Smooth muscle cell (in vitro differentiated cells): ENCODE measurements around the gene CDH19. TPM values are rescaled to one million over a fixed set of nuclear protein-coding genes. Genes with fewer than 3 reads are reported as not detected.

ENCODE experiments used
- DNase-seq: peaks from one replicate; lab custom pipeline; 2025; ENCODE audit not compliant: unreplicated experiment; lab: John Stamatoyannopoulos, UW
- H2AFZ ChIP-seq: fragments of 200-600 bp; sonication (generic); 2 replicates; pipeline ENCODE4 v1.6.0; 2016; ENCODE audit warnings: antibody characterized with exemption, low read depth, mild to moderate bottlenecking
- H3F3A ChIP-seq: fragments of 200-600 bp; sonication (generic); 2 replicates; pipeline ENCODE4 v1.6.0; 2017; ENCODE audit warnings: antibody characterized with exemption, low read depth
- H3K27ac ChIP-seq: fragments of 200-600 bp; sonication (generic); 2 replicates; pipeline ENCODE4 v1.5.1; 2016; ENCODE audit warnings: low read depth, mild to moderate bottlenecking
- H3K27me3 ChIP-seq: fragments of 200-600 bp; sonication (generic); 2 replicates; pipeline ENCODE4 v1.6.1; 2016; ENCODE audit warnings: low read depth, mild to moderate bottlenecking
- H3K36me3 ChIP-seq: fragments of 200-600 bp; sonication (generic); 2 replicates; pipeline ENCODE4 v1.5.1; 2016; ENCODE audit warnings: low read depth
- H3K4me1 ChIP-seq: fragments of 200-600 bp; sonication (generic); 2 replicates; pipeline ENCODE4 v1.5.1; 2016; ENCODE audit warnings: low read depth
- H3K4me2 ChIP-seq: fragments of 200-600 bp; sonication (generic); 2 replicates; pipeline ENCODE4 v1.6.0; 2016; ENCODE audit warnings: mild to moderate bottlenecking
- H3K4me3 ChIP-seq: fragments of 200-600 bp; sonication (generic); 2 replicates; pipeline ENCODE4 v1.5.1; 2016; ENCODE audit warnings: mild to moderate bottlenecking
- H3K79me2 ChIP-seq: fragments of 200-600 bp; sonication (generic); 2 replicates; pipeline ENCODE4 v1.6.0; 2016; ENCODE audit warnings: low read depth, mild to moderate bottlenecking
- H3K9ac ChIP-seq: fragments of 200-600 bp; sonication (generic); 2 replicates; pipeline ENCODE4 v1.6.0; 2016; ENCODE audit warnings: low read depth
- H3K9me3 ChIP-seq: fragments of 200-600 bp; sonication (generic); replicated peaks from 2 replicates; pipeline ENCODE4 v1.5.1; 2016; ENCODE audit warnings: low read depth
- H4K20me1 ChIP-seq: fragments of 200-600 bp; sonication (generic); 2 replicates; pipeline ENCODE4 v1.6.0; 2016; ENCODE audit warnings: low read depth
- CTCF ChIP-seq: fragments of 200-600 bp; sonication (generic); IDR thresholded peaks from 2 replicates; pipeline ENCODE4 v1.5.1; 2017; ENCODE audit warnings: borderline replicate concordance, mild to moderate bottlenecking, antibody characterized with exemption; ENCODE audit not compliant: insufficient read depth, poor library complexity, severe bottlenecking
- WGBS: methylation state at CpG from one replicate; pipeline ENCODE4 v1.1.7; 2016; ENCODE audit warnings: low lambda C conversion rate; 5-methylcytosine and 5-hydroxymethylcytosine counted together
- polyA plus RNA-seq: library from polyadenylated mRNA; unstranded; fragments of >200 nt; fragmentation: Nextera tagmentation; extraction: Ambion mirVana; gene quantifications from 2 replicates; pipeline ENCODE4 v1.2.1, GENCODE V29; 2016
- total RNA-seq: library from RNA; depleted of rRNA; stranded (reverse); fragments of >200 nt; gene quantifications from 2 replicates; pipeline ENCODE4 v1.2.3, GENCODE V29; 2014

Gene CDH19
- total and polyA plus RNA-seq, 2 experiments from 2014 or later: not detected

DNA sequence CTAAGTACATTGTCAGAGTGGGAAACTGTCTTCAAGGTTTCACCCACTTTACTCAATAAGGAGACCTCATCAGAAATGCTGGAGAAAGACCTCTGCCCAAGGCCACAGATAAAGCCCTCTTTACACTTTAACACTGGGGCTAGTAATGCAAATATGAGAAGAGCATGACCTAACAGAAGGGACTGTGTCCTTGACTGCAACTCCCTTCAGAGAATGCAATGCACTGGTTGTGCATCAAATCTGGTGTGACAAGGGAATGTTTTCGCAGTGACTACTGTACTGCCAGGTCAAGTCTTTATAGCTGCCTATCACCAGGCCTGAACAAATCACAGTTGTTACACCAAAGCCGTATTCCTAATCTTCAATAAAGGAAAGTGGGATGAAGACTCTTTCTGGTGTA, 28.6 kb downstream of the CDH19 start:
- WGBS: 87% methylated on average over 2 of the region's 2 CpGs
- H3K4me3 ChIP-seq: no peak overlapping the region
- H2AFZ ChIP-seq: no peak overlapping the region
- no peaks in the 10 kb centered on the region for H3K4me1 ChIP-seq
- H3K79me2 ChIP-seq: no peaks in the 10 kb centered on the region
- H3K9me3 ChIP-seq: no peaks in the 10 kb centered on the region
- TF ChIP-seq CTCF: no peak
- H3K27ac ChIP-seq: no peak overlapping the region
- H4K20me1 ChIP-seq: no peaks in the 10 kb centered on the region
- no peak overlapping the region for H3K9ac ChIP-seq
- no peaks in the 10 kb centered on the region for H3K36me3 ChIP-seq
- no peaks in the 10 kb centered on the region for H3K27me3 ChIP-seq
- no peak for DNase-seq
- H3K4me2 ChIP-seq: no peak overlapping the region
- no peaks in the 10 kb centered on the region for H3F3A ChIP-seq

DNA sequence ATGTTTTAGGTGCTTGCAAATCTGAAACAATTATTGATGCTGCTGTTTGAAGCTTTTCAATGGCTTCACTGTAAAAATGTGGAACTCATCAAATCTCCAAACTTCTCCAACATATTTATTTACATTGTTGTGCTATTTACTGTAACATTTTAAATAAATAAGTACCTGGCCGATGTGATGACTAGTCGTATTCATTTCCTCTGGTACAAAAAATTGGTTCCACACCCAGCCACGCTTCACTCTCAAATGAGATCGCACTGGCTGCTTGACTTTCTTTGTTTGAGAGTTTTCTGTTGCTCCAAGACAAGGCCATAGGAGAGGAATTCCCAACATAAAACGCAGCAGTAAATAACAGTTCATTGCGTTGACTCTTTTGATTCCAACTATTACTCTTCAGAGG, 32.0 kb downstream of the CDH19 start:
- H3K79me2 ChIP-seq: no peaks in the 10 kb centered on the region
- no peaks in the 10 kb centered on the region for H3F3A ChIP-seq
- H3K9ac ChIP-seq: no peak overlapping the region
- no peak overlapping the region for H3K4me2 ChIP-seq
- no peak for TF ChIP-seq CTCF
- no peak for DNase-seq
- WGBS: 91% methylated on average over 6 of the region's 6 CpGs
- H4K20me1 ChIP-seq: no peaks in the 10 kb centered on the region
- no peak overlapping the region for H3K27ac ChIP-seq
- H3K9me3 ChIP-seq: no peaks in the 10 kb centered on the region
- H3K4me3 ChIP-seq: no peak overlapping the region
- H3K27me3 ChIP-seq: no peaks in the 10 kb centered on the region
- no peaks in the 10 kb centered on the region for H3K36me3 ChIP-seq
- no peak overlapping the region for H2AFZ ChIP-seq
- H3K4me1 ChIP-seq: no peaks in the 10 kb centered on the region

- Histone ChIP-seq H3K4me3 (no peak overlapping the region), H3K9ac (no peak overlapping the region), H3K4me1 (no peaks in the 10 kb centered on the region), H3F3A (no peaks in the 10 kb centered on the region), H4K20me1 (no peaks in the 10 kb centered on the region), H3K27me3 (peaks cover 4% of the 10 kb centered on the region), H2AFZ (no peak overlapping the region), H3K79me2 (no peaks in the 10 kb centered on the region), H3K27ac (no peak overlapping the region), H3K36me3 (no peaks in the 10 kb centered on the region), H3K9me3 (no peaks in the 10 kb centered on the region), H3K4me2 (no peak overlapping the region)
- no peak for DNase-seq
- no peak for TF ChIP-seq CTCF
- WGBS: 88% methylated on average over 5 of the region's 5 CpGs
Observed at GRCh38 chr18:66566616-66567015, 37.3 kb downstream of the CDH19 start.

GRCh38 chr18:66564236-66564635, 39.7 kb downstream of the CDH19 start:
- H3K79me2 ChIP-seq: no peaks in the 10 kb centered on the region
- peaks cover 4% of the 10 kb centered on the region for H3K27me3 ChIP-seq
- H3K4me2 ChIP-seq: no peak overlapping the region
- TF ChIP-seq CTCF: no peak
- H3K4me1 ChIP-seq: no peaks in the 10 kb centered on the region
- no peak for DNase-seq
- no peaks in the 10 kb centered on the region for H3K9me3 ChIP-seq
- H3K9ac ChIP-seq: no peak overlapping the region
- H3K36me3 ChIP-seq: no peaks in the 10 kb centered on the region
- H3K27ac ChIP-seq: no peak overlapping the region
- H4K20me1 ChIP-seq: no peaks in the 10 kb centered on the region
- H3F3A ChIP-seq: no peaks in the 10 kb centered on the region
- no peak overlapping the region for H3K4me3 ChIP-seq
- no peak overlapping the region for H2AFZ ChIP-seq
